HG02759 (cell line): ENCODE results near the gene REV3L.
"Not testable (repeated sequence)": the region's sequence is repeated elsewhere in the genome, so short reads cannot be mapped to it uniquely, and the experiment has no call there.

Source experiments
- ATAC-seq: cut with Tn5 transposase; IDR thresholded peaks from one replicate; pipeline ENCODE4 v1.9.1; 2021; ENCODE audit warnings: mild to moderate bottlenecking, moderate library complexity; ENCODE audit not compliant: unreplicated experiment

Gene REV3L

GRCh38 chr6:111381123-111381522 lies 101.9 kb downstream of the REV3L start:
- no peak for ATAC-seq

DNA sequence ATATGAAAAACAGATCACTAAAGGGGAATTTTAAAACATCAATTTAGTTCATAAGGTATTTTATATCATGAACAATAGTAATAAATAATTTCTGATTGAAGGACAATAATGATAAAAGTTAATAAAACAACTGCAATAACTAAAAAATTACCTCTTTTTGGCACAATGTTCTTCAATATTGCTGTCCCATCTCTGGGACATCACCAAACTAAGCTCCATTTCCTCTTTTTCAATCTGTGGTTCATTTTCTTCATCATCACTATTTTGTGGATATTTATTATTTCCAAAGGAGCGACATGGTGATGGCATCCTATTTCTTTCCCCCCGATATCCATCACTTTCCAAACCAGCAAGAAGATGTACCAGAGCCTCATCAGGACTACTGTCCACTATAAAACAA lies 103.2 kb downstream of the REV3L start:
- no peak for ATAC-seq

- ATAC-seq, result no peak
Measured at GRCh38 chr6:111379302-111379701, 103.7 kb downstream of the REV3L start.

- ATAC-seq, result no peak
Measured at GRCh38 chr6:111377558-111378120, 105.4 kb downstream of the REV3L start.

- no peak for ATAC-seq
Measured at GRCh38 chr6:111367393-111368088, 115.5 kb downstream of the REV3L start.

GRCh38 chr6:111361648-111362047 lies 121.4 kb downstream of the REV3L start:
- ATAC-seq, result no peak

- no peak for ATAC-seq
Measured at GRCh38 chr6:111358454-111358853, 124.6 kb downstream of the REV3L start.

- no peak for ATAC-seq
Measured at GRCh38 chr6:111357705-111358104, 125.3 kb downstream of the REV3L start.

GRCh38 chr6:111356551-111356950 lies 126.5 kb downstream of the REV3L start:
- ATAC-seq, result no peak

- no peak for ATAC-seq
Measured at GRCh38 chr6:111354758-111355555, 128.1 kb downstream of the REV3L start.

DNA sequence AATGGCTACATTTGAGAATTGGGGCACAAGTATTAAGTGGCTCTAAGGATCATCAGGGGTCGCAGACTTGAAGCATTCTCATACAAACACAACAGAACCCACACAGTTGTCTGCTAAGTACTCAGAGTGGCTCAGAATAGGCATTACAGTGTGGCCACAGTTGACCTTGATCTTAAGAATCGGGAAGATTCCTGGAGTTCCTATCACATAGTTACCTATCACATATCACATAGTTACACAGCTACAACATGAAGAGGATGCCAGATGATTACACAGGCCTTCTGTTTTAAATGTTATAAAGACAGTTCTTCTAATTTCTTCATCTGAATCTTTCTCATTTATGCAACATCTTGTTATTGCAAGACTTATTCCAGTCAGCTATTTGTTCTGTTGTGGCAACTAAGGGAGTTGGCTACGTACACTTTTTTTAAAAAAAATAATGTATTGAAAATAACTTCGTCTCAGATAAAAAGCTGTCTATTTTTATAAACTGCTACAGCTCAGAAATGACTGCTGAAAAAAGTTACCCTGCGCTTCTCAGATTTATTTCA lies 129.0 kb downstream of the REV3L start:
- ATAC-seq, result no peak

DNA sequence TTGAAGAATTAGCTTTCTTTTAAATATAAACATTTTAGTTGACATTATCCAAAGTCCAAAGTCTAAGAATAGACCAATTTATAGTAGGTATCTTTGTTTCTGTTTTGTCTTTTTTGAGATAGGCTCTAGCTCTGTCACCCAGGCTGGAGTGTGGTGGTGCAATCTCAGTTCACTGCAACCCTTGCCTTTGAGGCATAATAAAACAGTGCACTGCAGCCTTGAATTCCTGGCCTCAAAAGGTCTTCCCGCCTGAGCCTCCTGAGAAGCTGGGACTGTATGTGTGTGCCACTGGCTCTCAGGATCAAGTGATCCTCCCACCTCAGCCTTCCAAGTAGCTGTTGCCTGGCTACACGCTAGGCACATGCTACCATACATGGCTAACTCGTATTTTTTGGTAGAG lies 135.4 kb downstream of the REV3L start:
- ATAC-seq, result no peak

DNA sequence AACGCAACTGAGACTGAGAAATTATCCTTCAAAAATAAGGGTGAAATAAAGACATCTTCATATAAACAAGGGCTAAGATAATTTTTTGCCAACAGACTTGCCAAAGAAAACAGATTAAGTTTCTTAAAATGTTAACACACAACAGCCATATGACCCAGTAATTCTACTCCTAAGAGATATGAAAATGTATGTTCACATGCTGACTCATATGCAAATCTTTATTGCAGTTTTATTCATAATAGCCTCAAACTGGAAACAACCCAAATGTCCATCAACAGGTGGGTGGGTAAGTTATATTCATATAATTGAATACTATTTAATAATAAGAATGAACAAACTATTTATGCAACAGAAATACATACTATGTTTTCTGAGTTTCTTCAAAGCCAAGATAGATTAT lies 140.1 kb downstream of the REV3L start:
- no peak for ATAC-seq

GRCh38 chr6:111339294-111339693 lies 143.7 kb downstream of the REV3L start:
- peak; percentile 40 for ATAC-seq

DNA sequence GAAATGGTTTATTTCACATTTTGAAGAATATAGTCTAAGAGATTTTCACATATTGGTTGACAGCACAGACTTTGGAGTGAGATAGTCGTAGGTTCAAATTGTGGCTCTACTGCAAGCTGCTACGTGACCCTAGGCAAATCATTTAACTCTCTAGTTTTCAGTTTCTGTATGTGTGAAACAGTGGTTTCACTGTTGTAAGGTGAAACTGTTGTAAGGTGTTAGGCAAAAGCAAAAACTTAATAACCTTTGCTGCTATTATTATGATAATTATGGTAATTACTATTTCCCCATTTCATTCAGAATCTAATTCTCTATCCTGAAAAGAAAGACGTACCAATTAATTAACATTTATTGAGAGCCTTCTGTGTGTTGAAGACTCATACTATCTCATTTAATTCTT lies 144.2 kb downstream of the REV3L start:
- peak; percentile 99 for ATAC-seq

DNA sequence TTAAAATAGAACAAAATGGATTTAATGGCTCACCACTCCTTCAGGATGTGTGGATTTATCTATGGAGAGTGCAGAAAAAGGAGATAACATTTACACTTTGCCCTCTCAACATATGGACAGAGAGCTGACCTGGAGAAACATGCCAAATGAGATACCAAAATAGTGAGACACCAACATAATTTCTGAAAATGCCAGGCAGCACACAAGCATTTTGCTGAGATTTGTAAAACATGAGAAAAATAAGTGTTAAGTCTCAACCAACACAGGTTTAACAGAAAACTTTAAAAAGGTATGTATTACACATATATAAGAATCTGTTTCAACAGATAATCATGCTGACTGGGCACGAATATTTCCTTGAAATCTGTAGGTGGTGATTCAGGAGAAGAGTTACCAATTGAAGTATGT lies 145.2 kb downstream of the REV3L start:
- ATAC-seq, result no peak

DNA sequence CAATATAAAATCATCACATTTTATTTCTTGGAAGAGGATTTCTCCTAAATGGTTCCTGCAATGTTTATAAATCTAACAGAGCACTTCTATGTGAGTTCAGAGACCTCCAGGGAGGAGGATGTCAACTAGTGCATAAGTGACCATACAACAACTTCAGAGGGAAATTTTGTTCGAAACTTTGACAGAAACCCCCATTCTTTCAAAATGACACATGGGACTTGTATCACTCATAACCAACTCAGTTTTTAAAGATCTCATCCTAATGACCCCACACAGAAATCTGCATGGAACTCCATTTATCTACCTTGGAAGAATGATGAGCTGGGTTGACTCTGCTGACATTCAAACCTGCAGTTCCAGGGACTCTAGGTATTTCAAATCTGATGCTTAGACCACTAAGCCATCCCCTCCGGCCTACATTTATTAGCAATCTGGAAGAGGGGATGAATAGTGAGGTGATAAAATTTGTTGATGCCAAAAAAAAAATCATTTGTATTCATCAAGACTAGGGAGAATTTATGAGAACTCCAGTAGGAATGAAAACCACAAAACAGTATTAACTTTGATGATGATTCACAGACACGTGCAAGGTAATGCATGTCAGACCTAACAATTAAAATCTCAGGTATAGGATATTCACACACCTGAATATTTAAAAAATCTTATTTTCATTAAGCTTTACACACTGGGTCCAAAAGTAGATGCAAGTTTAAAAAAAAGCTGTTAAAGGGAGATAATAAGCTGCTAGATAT lies 153.0 kb downstream of the REV3L start:
- ATAC-seq, result peak; percentile 93

DNA sequence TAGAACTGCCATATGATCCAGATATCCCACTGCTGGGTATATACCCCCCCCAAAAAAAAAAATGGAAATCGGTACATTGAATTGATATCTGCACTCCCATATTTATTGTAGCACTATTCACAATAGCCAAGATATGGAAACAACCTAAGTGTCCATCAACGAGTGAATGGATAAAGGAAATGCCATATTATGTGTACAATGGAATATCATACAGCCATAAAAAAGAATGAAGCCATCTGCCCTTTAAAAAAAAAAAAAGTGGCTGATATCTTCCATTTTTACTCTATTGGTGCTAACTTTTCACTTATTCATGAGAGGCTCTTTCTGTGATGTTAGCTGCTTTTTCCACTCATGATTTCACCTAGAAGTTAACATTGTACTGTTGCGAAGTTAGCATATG lies 156.5 kb downstream of the REV3L start:
- ATAC-seq, result no peak

GRCh38 chr6:111322145-111322544 lies 160.9 kb downstream of the REV3L start:
- no peak for ATAC-seq

- ATAC-seq, result not testable (repeated sequence)
Measured at GRCh38 chr6:111307950-111308349, 175.1 kb downstream of the REV3L start.

DNA sequence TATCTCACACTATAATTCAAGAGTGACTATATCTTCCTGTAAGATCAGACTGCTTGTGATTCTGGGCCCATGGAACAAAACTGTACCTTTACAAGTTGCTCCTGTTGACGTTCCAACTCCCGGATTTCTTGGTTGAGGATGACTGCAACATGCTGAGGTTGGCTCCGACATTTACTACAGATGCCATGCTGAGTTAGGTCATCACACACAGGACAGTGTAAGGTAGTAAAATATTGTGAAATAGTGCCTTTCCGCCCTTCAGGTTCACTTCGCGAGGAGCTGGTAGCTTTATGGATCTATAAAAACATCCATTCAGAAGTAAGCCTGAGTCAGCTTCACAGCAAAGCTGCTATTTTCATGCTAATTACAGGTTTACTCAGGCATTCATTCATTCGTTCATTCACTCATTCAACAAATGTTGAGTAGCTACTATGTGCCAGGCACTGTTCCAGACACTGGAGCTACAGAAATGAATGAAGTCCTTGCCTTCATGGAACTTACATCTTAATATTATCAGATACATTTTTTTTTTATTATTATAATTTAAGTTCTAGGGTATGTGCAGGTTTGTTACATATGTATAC lies 175.7 kb downstream of the REV3L start:
- no peak for ATAC-seq
